HepG2 (cell line): ENCODE measurements around the gene ADGRV1. TPM values are rescaled to one million over a fixed set of nuclear protein-coding genes. Genes with fewer than 3 reads are reported as not detected.

Experiments
- ATF2 ChIP-seq: sonication (generic); formaldehyde crosslinking; IDR thresholded peaks from 2 replicates; pipeline ENCODE4 v1.4.0; 2020; ENCODE audit warnings: missing genetic modification reagents
- ATF6 ChIP-seq: sonication (generic); formaldehyde crosslinking; conservative IDR thresholded peaks from 2 replicates; pipeline ENCODE4 v1.4.0; 2020; ENCODE audit warnings: missing genetic modification reagents
- BRCA1 ChIP-seq: sonication (generic); formaldehyde crosslinking; IDR thresholded peaks from 2 replicates; pipeline ENCODE4 v1.4.0; 2020; ENCODE audit warnings: missing genetic modification reagents
- FOXK1 ChIP-seq: sonication (generic); formaldehyde crosslinking; IDR thresholded peaks from 2 replicates; pipeline ENCODE4 v1.4.0; 2020; ENCODE audit warnings: low read depth, missing genetic modification reagents, borderline replicate concordance
- HDAC6 ChIP-seq: fragments of 200-600 bp; sonication (generic); IDR thresholded peaks from 2 replicates; pipeline ENCODE4 v1.7.0; 2017; ENCODE audit warnings: mild to moderate bottlenecking, antibody characterized with exemption, low read length, low read depth
- HINFP ChIP-seq: sonication (generic); formaldehyde crosslinking; IDR thresholded peaks from 2 replicates; pipeline ENCODE4 v1.4.0; 2020; ENCODE audit warnings: low read depth, mild to moderate bottlenecking, missing genetic modification reagents
- KAT2B ChIP-seq: fragments of 150-350 bp; IDR thresholded peaks from 2 replicates; pipeline ENCODE4 v1.6.1; 2014; ENCODE audit warnings: low read depth, low read length, borderline replicate concordance
- NCOA1 ChIP-seq: sonication (generic); formaldehyde crosslinking; IDR thresholded peaks from 2 replicates; pipeline ENCODE4 v1.9.0; 2021; ENCODE audit warnings: missing genetic modification reagents
- NFATC3 ChIP-seq: sonication (generic); formaldehyde crosslinking; IDR thresholded peaks from 2 replicates; pipeline ENCODE4 v1.5.1; 2020; ENCODE audit warnings: mild to moderate bottlenecking, missing genetic modification reagents
- NFE2 ChIP-seq: sonication (generic); formaldehyde crosslinking; IDR thresholded peaks from 2 replicates; pipeline ENCODE4 v1.4.0; 2020; ENCODE audit warnings: missing genetic modification reagents
- NFYB ChIP-seq: sonication (generic); formaldehyde crosslinking; IDR thresholded peaks from 2 replicates; pipeline ENCODE4 v1.4.0; 2020; ENCODE audit warnings: missing genetic modification reagents
- PAX8 ChIP-seq: sonication (generic); formaldehyde crosslinking; IDR thresholded peaks from 2 replicates; pipeline ENCODE4 v1.8.0; 2022; ENCODE audit warnings: mild to moderate bottlenecking, missing genetic modification reagents, borderline replicate concordance
- REST ChIP-seq, 2 experiments: IDR thresholded peaks; 2 replicates each; pipeline ENCODE4 v1.6.1; 2011 to 2012; ENCODE audit warnings: low read length in 2 of 2, borderline replicate concordance in 1 of 2, low read depth in 1 of 2, mild to moderate bottlenecking in 1 of 2, moderate library complexity in 1 of 2
- RXRB ChIP-seq: IDR thresholded peaks from 2 replicates; pipeline ENCODE4 v1.6.1; 2016; ENCODE audit warnings: borderline replicate concordance, missing genetic modification reagents, missing compliant biosample characterization
- SRF ChIP-seq: IDR thresholded peaks from 2 replicates; pipeline ENCODE4 v1.6.1; 2011; ENCODE audit warnings: mild to moderate bottlenecking, low read depth, low read length, moderate library complexity
- TFDP1 ChIP-seq: IDR thresholded peaks from 2 replicates; pipeline ENCODE4 v1.6.1; 2016; ENCODE audit warnings: missing compliant biosample characterization, missing genetic modification reagents, borderline replicate concordance
- ZNF691 ChIP-seq: sonication (generic); formaldehyde crosslinking; IDR thresholded peaks from 2 replicates; pipeline ENCODE4 v1.4.0; 2020; ENCODE audit warnings: missing genetic modification reagents, low read depth, mild to moderate bottlenecking, borderline replicate concordance
- ZNF878 ChIP-seq: sonication (generic); formaldehyde crosslinking; IDR thresholded peaks from 2 replicates; pipeline ENCODE4 v1.8.1; 2023; ENCODE audit warnings: mild to moderate bottlenecking, missing genetic modification reagents, moderate library complexity
- ZSCAN12 ChIP-seq: sonication (generic); formaldehyde crosslinking; IDR thresholded peaks from 2 replicates; pipeline ENCODE4 v1.9.0; 2021; ENCODE audit warnings: mild to moderate bottlenecking, missing genetic modification reagents
- polyA plus RNA-seq, 8 experiments: library from polyadenylated mRNA; depleted of rRNA in 3 of 8; stranded (reverse) in 7 of 8; unstranded in 1 of 8; fragments of >200 nt; fragmentation: Illumina TruSeq in 4 of 8; extraction: Trizol in 4 of 8; gene quantifications; 2 replicates each; pipeline versions ENCODE4 v1.2.1 to v1.2.3, GENCODE V29; 2011 to 2016; ENCODE audit warnings: low read depth in 4 of 8, missing spikeins in 1 of 8, mixed read lengths in 1 of 8; ENCODE audit not compliant: insufficient read depth in 1 of 8
- total RNA-seq, 5 experiments: library from RNA; depleted of rRNA; stranded (reverse); fragments of >200 nt; fragmentation: Illumina TruSeq; extraction: Trizol; gene quantifications; 2 replicates each; pipeline ENCODE4 v1.2.3, GENCODE V29; 2016; ENCODE audit warnings: low read depth in 1 of 5

ADGRV1 gene
- total and polyA plus RNA-seq, 2 of the 13 experiments (the other 11 are each of a cell fraction or from before 2014, with no cell fraction given) = 1.7 to 3.9 TPM

GRCh38 chr5:90899014-90899604, 340.5 kb downstream of the ADGRV1 start (continued):
- no peak for TF ChIP-seq HINFP (CRISPR knock-in tag)
- no peak for TF ChIP-seq ZNF691 (CRISPR knock-in tag)
- no peak for TF ChIP-seq REST (IDR thresholded peaks at IDR 0.05; ENCODE audit: borderline replicate concordance in 1 of 2, low read depth in 1 of 2, low read length in 2 of 2)
- TF ChIP-seq PAX8 (CRISPR knock-in tag) = no peak
- no peak for TF ChIP-seq NFYB (CRISPR knock-in tag)
- TF ChIP-seq SRF = no peak
- no peak for TF ChIP-seq HDAC6
- no peak for TF ChIP-seq TFDP1
- no peak for TF ChIP-seq KAT2B
- no peak for TF ChIP-seq NFE2 (CRISPR knock-in tag)
- no peak for TF ChIP-seq ATF6
- 0 out of 2 replicates have a peak, but pooled peaks have one; percentile 19 for TF ChIP-seq FOXK1
- no peak for TF ChIP-seq ZSCAN12
- no peak for TF ChIP-seq BRCA1 (CRISPR knock-in tag)
- peak; percentile 44 for TF ChIP-seq RXRB (CRISPR knock-in tag)
- TF ChIP-seq ZNF878 = no peak
- no peak for TF ChIP-seq NFATC3 (CRISPR knock-in tag)
- no peak for TF ChIP-seq NCOA1
- TF ChIP-seq ATF2 = 0 out of 2 replicates have a peak, but pooled peaks have one; percentile 16
